Measurements from ENCODE around the gene AMZ1.

The AMZ1 gene, protein sequence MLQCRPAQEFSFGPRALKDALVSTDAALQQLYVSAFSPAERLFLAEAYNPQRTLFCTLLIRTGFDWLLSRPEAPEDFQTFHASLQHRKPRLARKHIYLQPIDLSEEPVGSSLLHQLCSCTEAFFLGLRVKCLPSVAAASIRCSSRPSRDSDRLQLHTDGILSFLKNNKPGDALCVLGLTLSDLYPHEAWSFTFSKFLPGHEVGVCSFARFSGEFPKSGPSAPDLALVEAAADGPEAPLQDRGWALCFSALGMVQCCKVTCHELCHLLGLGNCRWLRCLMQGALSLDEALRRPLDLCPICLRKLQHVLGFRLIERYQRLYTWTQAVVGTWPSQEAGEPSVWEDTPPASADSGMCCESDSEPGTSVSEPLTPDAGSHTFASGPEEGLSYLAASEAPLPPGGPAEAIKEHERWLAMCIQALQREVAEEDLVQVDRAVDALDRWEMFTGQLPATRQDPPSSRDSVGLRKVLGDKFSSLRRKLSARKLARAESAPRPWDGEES

DNA sequence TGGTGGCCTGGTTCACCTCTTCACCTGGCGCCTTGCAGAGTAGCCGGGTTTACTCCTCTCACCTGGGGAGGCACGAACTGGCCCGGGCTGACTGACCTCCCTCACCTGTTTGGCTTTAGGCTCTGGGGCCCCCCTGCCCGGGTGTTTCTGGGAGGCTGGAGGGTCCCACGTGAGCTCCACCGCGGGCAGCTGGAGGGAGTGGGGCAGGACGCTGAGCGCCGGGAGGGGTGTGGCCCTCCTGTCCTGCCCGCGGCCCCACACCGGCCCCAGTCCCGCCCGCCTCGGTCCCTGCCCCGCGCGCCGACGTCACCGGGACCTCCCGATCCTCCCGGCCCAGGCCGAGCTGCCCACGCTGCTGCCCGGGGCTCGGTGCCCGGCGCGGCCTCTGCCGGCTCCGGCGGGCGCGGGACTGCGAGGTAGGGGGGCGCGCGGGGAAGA is at the start of gene AMZ1:
AMZ1 (plus strand) TSS at position 322 of the 438 bp plus-strand sequence. CDS start 12,250 bp downstream, outside the sequence.
- no peak for DNase-seq

DNA sequence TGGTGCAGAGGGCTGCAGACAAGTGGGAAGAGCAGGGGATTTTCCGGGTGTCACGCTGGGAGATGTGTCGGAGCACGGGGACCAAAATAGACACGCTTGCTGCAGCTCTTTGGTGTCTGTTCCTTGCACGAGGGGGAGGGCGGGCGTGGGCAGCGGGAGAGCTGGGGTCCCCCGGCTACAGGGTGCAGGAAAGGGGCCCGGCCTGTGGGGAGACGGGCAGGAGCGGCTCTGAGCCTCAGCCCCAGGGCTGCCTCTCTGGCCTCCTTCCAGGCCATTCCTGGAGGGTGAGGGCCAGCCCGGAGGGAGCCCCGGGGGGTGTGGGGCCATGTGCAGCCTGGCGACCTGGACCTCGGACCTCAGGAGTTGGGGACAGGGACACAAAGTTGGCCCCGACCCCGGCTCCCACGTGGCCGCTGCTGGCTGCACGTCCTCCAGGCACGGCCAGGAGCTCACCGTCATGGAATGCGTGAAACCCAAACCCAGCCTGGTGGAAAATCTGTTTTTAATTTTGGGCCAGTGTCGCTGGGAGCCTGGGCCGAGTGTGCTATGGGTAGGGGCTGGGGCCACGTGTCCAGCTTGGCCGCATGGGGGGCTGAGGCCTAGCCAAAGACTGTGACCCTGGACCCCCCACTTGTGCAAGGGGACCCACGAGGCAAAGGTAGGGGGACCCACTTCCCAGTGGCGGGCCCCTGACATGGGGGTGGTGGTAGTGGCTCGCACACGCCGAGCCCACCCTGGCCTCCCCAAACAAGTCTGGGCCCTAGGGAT is 49.6 kb upstream of the AMZ1 start:
- no peak for DNase-seq

DNA sequence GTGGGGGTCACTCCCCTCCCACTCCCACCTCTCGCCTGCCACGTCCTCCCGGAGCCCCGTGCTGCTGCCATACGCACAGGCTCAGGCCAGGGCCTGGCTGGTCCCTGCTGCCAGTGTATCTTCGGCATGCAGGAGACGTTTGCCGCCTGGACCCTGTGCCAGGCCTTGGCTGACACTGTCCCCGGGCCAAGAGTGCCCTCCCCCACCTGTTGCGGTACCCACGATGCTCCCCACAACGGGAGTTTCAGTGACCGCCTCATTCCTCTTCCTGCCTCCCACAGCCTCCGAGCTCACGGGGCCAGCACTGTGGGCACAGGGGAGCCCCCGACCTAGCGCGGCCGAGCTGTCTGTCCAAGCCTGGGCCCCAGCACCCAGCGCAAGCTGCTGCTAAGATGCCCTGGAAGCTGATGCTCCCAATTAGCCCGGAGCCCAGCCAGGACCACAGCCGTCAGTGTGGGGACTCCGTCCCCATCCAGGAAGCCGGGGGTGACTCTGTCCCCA is 48.8 kb upstream of the AMZ1 start:
- no peak for DNase-seq

DNA sequence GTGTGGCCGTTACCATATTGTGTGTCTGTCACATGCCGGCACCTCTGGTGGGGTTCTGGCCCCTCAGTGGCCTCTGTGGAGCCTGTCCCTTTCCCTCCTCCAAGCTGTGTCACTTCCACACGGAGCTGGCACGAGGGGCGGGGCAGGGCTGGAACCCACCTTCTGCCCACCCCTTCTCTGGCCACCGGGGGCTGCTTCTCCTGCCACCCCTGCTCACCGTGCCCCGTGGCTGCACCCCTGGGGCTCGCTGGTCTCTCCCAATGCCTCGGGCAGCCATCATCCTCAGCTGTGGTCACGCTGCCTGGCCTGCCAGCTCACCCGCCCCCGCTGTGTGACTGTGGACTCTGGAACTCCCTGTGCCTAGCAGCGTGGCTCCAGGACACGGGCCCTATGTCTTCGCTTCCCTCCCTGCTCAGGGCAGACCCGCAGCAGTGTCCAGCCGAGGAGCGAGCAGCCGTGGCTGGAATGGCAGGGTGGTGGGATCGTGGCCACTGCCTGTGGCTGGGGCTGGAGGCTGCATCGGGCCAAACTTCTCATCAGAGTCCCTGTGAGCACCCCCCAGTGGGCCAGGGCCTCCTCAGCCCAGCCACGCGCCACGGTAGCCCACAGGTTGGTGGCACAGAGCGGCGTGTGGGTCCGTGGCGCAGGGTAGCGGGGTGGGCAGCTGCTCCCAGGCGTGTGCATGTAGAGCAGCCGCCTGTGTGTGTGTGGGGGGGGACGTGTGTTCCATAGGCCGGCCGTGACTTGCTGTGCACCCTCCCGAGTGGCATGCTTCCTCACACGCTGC is 48.1 kb upstream of the AMZ1 start:
- DNase-seq = no peak

DNA sequence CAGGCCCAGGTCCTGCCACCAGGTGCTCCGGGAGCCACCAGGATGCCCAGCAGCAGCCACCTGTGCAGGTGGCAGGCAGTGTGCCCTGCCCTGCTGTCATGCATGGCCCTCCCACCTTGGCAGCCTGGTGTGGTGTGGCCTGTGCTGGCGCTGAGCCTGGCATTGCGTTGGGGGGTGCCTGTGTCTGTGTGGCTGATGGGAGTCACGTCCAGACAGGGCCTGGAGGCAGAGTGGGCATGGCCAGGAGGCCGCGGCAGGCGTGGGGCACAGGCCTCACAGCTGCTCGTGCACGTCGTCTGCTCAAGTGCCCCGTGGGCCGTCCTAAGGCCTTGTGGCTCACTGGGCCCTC is 47.5 kb upstream of the AMZ1 start:
- no peak for DNase-seq

DNA sequence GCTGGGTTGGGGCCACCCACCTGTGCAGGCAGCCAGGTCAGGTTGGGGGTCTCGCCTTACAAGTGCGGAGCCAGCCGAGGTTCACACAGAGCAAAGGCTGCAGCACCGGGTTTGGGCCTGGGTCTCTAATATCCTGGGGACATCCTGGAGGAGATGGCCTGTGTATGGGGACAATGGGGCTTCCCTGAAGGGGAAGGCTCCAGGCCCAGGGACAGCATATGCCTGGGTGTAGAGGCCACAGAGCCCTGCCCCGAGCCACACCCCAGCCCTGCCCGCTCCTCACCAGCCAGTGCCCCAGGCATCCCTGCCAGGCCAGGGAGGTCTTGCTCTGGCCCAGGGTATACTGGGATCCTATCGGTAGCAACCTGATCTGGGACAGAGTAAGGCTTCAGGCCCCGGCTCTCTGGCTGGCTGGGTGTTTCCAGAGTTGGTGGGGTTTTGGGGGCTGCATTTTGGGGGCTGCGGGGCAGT is 47.1 kb upstream of the AMZ1 start:
- DNase-seq = no peak

DNA sequence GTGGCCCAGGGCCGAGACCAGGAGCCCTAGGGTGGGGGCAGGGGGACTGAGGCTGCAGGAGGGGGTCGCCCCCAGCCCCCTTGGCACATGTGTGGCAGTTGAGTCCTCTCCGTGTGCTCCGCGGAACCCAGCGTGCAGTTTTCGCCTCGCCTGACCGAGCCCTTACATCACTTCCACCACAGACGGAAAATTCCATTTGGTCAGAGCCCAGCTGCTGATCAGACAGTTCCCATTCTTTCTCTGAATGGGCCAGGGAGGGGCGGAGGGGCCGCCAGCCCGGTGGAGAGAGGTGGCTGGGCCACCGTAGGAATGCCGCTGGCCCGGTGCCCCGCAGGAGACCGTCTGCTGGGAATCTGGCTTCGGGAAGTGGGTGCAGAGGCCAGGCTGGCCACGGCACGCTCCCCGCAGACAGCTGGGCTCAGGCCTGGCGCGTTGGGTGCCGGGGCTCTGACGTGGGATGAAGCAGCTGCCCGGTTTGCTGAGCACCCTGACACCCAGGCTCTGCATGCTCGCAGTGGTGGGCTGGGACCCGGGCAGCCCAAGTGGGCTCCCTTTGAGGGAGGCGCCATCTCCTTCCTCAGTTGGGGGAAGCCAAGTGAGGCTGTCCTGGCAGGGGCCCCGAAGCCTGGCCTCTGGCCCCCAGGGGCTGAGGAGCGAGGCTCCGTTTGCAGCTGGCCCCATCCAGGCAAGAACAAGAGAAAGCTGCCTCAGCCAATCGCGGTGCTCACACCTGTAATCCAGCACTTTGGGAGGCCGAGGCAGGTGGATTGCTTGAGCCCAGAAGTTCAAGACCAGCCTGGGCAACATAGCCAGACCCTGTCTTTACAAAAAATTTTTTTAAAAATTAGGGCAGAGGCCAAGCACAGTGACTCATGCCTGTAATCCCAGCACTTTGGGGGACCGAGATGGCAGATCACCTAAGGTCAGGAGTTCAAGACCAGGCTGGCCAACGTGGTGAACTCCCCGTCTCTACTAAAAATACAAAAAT is 46.3 kb upstream of the AMZ1 start:
- peak; percentile 98 for DNase-seq

DNA sequence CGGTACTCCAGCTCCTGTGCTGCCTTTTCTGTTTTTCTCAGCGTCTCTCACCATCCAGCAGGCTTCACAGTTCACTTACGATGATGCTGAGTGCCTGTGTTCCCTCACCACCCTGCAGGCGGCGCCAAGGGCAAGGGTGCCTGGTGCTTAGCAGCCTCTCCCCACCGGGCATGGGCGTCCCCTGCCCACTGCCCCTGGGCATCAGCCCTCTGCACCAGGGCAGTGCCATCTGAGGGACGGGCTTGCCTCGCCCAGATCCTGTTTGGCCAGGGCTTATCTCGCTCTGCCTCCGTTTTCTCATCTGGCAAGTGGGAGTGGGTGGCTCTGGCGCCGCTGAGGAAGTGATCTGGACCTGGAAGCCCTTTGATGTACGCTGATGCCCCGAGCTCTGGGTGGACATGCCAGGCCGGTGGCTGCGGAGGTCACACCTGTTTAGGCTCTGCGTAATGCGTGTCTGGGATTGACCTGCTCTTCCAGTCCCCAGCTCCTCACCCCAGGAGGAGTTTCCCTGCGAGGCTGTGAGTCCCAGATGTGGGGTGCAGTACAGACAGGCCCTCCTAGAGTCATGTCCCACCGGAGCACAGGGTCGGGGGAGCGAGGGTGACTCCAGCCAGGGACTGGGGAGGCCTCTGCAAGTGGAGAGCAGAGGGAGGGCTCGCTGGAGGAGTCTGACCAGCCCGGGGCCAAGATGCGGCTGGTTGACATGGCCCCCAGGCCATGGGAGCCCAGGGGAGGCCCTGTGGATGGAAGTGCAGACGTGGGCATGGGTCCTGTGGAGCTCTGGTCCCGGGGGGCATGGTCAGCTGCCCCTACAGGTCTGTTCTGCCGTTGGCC is 44.4 kb upstream of the AMZ1 start:
- DNase-seq = no peak

DNA sequence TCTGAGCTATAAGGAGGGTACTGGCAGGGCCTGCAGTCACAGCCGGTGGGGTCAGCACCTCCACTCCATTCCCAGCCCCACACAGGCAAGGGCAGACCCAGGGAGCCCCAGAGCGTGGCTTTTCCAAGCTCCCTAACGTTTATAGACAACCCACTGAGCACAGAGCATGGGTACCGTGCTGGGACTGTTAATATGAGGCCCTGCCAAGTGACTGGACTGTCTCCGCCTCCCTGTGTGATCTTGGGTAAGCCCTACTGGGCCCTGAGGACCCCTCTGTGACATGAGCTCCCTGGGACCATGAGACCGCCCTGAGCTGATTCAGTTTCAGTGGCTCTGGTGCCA is 43.8 kb upstream of the AMZ1 start:
- DNase-seq = no peak

DNA sequence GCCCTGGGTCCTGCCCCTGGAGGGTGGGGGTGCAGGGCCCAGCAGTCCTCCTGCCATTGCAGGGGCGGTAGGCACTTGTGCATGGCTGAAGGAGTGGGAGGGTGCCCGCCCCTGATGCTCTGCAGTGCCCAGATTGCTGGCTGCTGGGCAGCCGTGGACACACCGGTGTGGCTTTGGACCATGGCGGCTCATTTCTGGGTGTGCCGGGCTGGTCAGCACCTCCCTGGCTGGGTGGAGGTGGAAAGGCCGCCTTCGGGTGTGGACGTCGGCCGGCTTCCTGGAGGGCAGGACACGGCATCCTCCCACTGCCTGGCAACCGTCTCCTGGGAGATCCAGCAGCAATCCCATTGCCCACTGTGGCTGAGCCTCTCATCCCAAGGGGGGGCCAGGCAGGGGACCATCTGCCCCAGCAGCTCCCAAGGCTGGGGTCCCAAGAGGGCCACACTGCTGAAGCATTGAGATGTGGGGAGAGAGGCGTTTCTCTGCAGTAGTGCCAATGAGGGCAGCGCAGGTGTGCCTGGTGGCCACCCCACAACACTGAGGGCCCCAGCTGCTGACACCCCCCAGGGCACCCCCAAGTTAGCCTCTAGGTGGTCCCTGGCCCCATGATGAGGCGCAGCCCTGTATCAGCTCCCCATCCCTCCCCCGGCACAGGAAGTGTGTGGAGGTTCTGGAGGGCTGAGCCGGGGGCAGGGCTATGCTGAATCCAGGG is 43.3 kb upstream of the AMZ1 start:
- DNase-seq = no peak

DNA sequence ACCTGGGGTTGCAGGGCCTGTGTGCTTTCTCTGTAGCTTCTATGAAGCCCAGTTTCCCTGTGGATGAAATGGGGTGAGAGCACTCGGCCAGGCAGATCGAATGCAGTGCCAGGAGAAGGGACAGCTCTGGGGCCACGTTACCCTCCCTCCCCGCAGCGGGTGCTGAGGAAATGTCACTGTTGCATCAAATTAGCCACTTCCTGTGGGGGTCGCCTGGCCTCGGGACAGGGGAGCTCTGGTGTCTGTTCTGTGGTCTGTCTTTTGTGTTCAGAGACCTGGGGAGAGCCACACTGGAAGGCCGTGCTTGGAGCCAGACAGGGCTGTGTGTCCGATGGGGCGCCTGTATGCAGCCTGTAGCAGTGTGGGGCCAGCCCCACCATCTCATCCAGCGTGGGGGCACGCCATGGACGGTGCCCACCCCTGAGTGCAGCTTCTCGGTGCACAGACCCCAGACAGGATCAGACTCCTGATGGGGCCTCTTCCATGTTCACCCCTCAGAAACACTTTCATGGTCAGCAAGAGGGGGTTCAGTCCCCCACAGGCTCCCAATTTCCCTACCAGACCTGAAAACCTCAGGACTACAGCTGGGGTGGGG is 42.6 kb upstream of the AMZ1 start:
- peak; percentile 86 for DNase-seq

DNA sequence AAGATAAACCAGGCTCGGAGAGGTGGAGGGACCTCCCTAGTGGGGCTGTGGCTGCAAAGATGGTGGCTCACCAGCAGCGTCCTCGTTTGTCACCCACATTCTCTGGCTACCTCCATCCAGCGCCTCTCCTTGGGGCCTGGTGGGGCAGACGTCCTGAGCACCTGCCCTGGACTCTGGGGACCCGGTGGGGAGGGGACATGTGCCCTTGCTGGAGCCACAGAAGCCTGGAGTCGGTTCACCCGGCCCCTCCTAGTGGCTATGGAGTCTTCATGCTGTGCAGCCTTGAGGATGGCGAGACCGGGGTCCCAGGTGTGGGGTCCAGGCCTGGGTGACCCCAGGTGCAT is 41.7 kb upstream of the AMZ1 start:
- no peak for DNase-seq

DNA sequence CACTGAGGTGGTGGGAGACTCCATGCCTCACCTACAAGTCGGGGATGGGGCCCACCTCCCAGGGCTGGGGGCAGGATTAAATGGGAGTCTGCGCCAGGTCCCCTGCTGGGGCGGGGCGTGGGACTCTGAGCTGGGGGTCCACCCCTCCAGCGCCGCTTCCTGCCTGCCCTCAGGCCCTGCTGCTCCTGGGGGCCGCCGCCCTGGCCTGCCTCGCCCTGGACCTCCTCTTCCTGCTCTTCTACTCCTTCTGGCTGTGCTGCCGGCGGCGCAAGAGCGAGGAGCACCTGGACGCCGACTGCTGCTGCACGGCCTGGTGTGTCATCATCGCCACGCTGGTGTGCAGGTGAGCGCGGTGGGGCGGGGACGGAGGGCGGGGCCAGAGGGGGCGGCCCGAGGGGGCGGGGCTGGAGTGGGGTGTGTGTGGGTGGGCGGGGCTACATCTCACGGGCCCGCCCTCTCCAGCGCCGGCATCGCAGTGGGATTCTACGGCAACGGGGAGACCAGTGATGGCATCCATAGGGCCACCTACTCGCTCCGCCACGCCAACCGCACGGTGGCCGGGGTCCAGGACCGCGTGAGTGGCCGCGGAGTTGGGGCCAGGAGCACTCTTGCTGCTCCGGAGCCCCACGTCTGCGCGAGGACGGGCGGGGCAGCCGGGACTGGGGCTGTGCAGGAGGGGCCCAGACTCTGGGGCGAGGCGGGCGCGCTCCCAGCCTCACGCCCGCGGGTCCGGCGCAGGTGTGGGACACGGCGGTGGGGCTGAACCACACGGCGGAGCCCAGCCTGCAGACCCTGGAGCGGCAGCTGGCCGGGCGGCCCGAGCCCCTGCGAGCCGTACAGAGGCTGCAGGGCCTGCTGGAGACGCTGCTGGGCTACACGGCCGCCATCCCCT is 41.1 kb upstream of the AMZ1 start:
- DNase-seq = peak; percentile 94

DNA sequence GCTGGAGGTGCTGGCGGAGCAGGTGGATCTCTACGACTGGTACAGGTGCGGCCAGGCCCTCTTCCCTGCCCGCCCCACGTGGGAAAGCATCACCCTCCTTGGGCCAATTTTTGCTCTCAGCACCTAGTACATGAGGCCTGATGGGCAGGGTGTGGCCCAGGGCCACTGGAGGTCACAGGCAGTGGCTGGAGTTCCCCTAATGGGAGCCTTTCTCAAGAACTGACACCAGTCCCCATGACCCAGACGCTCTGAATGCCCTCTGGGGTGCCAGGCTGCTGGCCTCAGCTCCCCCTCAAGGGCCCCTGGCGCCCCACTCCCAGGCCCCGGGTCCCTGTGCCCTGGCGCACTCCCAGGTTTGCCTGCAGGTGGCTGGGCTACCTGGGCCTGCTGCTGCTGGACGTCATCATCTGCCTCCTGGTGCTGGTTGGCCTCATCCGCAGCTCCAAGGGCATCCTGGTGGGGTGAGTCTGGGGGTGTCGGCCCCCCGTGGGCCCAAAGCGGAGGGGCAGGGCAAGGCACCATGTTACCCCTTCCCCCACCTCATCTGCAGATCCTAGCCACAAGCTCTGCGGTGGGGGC is 40.3 kb upstream of the AMZ1 start:
- no peak for DNase-seq

DNA sequence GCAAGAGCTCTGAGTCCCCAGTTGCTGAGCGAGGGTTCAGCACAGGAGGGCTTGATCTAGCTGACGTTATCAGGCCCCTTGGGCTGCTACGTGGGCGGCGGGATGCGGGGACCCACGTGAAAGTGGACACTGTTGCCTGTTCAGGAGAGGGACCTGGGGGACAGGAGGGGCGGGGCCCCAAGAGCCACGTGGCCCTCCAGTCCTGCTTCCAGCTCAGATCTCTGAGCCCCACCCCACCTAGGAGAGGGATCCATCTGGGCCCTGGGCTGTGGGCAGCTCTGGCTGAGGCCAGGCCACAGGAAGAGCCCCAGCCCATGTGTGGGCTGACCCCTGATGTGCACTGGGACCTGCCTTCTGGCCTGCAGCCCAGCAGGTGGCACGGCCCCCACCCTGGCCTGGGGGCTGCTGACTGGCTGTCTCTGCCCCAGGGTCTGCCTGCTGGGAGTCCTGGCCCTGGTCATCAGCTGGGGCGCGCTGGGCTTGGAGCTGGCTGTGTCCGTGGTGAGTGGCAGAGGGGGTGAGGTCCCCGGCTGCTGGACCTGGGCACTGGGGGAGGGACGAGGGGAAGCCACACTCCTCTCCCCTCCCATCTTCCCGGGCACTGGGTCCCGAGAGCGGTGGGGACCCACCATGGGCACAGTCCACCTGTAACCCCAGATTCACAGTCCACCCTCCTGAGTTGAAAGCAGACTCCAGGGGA is 38.7 kb upstream of the AMZ1 start:
- no peak for DNase-seq

DNA sequence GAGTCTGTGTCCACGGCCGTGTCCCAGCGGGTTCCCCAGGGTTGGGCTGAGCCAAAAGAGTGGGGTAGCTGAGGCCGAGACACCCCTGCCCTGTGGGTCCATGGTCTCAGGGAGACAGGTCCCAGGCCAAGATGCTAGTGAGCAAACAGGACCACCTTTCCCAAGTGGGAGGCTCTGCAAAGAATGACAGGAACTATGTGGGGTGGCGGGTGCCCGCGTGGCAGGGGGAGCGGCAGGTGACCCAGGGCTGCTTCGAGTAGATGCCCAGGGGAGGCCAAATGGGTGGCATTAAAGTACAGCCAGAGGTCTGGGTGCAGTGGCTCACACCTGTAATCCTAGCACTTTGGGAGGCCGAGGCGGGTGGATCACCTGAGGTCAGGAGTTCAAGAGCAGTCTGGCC is 38.0 kb upstream of the AMZ1 start:
- no peak for DNase-seq

DNA sequence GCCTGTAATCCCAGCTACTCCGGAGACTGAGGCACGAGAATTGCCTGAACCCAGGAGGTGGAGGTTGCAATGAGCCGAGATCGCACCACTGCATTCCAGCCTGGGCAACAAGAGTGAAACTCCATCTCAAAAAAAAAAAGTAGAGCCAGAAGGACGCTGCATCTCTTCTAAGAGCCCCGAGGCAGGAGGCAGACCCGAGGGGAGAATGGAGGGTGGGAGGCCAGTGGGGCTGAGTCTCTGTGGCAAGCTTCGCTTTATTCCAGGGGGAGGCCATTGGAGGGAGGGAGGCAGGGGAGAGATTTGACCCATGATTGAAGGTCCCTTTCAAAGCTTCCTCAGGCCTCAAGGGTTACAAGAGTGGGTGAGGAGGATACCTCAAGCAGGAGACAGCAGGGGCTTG is 37.6 kb upstream of the AMZ1 start:
- no peak for DNase-seq

DNA sequence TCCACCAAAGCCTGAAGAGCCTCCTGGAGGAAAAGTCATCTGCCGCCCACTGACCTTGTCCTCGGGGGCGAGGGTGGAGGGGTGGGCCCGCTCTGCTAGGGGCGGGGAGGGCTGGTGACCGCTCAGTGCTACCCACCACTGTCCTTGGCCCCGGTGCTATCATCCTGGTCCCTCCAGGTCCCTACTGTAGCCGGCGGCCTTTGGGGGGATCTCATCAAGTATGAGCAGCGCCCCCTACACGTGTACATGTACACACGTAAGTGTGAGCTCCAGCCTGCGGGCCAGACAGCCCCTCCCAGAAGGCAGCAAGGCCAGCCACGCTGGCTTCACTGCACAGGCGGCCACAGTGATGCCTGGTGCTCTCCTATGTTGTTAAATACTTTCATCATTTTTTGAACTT is 36.7 kb upstream of the AMZ1 start:
- DNase-seq = no peak

All from islet precursor cell (in vitro differentiated cells).